Thyroid gland (tissue), 4 donors: Measurements from ENCODE around the gene ARHGAP22.

Source experiments
- CTCF ChIP-seq, 6 experiments: fragments of 200-600 bp in 3 of 6; fragments of 450-650 bp in 3 of 6; sonication (generic) in 3 of 6; IDR thresholded peaks; one replicate each; pipeline ENCODE4 v1.5.1; 2016 to 2019; ENCODE audit warnings: antibody characterized with exemption in 6 of 6, mild to moderate bottlenecking in 2 of 6, inconsistent platforms in 1 of 6, moderate library complexity in 1 of 6
- POLR2A ChIP-seq, 2 donors: fragments of 450-650 bp; IDR thresholded peaks; one replicate each; pipeline ENCODE4 v1.6.1; 2017; ENCODE audit warnings: antibody characterized with exemption in 2 of 2, mild to moderate bottlenecking in 2 of 2, moderate library complexity in 1 of 2

- TF ChIP-seq CTCF (IDR thresholded peaks at IDR 0.05): no peak
- TF ChIP-seq POLR2A (IDR thresholded peaks at IDR 0.05): no peak
Observed at GRCh38 chr10:48572414-48572813, 32.5 kb downstream of the ARHGAP22 start.
